Loucy (cell line): ENCODE measurements around the gene KAT7.

Experiments used
- H2AFZ ChIP-seq: fragments of 200-600 bp; sonication (generic); 2 replicates; pipeline ENCODE4 v1.6.0; 2016; ENCODE audit warnings: antibody characterized with exemption, mild to moderate bottlenecking, low read length, moderate library complexity
- H3F3A ChIP-seq: fragments of 200-600 bp; 2 replicates; pipeline ENCODE4 v1.6.0; 2016; ENCODE audit warnings: antibody characterized with exemption, low read depth, mild to moderate bottlenecking
- H3K27me3 ChIP-seq: fragments of 200-600 bp; sonication (generic); 2 replicates; pipeline ENCODE4 v1.6.1; 2014; ENCODE audit warnings: low read length, mild to moderate bottlenecking; ENCODE audit not compliant: insufficient read depth, poor library complexity, severe bottlenecking
- H3K36me3 ChIP-seq: fragments of 200-600 bp; sonication (generic); 2 replicates; pipeline ENCODE4 v1.6.1; 2016; ENCODE audit warnings: low read length; ENCODE audit not compliant: insufficient read depth
- H3K4me1 ChIP-seq: fragments of 200-600 bp; sonication (generic); 2 replicates; pipeline ENCODE4 v1.5.1; 2014; ENCODE audit warnings: low read length, mild to moderate bottlenecking; ENCODE audit not compliant: insufficient read depth, poor library complexity, severe bottlenecking
- H3K4me2 ChIP-seq: fragments of 200-600 bp; sonication (generic); 2 replicates; pipeline ENCODE4 v1.6.0; 2014; ENCODE audit warnings: antibody characterized with exemption, low read length, low read depth, mild to moderate bottlenecking; ENCODE audit not compliant: poor library complexity, severe bottlenecking
- H3K4me3 ChIP-seq: fragments of 200-600 bp; sonication (generic); 2 replicates; pipeline ENCODE4 v1.5.1; 2014; ENCODE audit warnings: low read length, mild to moderate bottlenecking, mixed read lengths; ENCODE audit not compliant: poor library complexity, severe bottlenecking
- H3K79me2 ChIP-seq: fragments of 200-600 bp; sonication (generic); 2 replicates; pipeline ENCODE4 v1.6.1; 2014; ENCODE audit warnings: low read length; ENCODE audit not compliant: insufficient read depth
- H3K9ac ChIP-seq: fragments of 200-600 bp; sonication (generic); 2 replicates; pipeline ENCODE4 v1.6.0; 2014; ENCODE audit warnings: mild to moderate bottlenecking, low read depth, low read length, moderate library complexity; ENCODE audit not compliant: poor library complexity, severe bottlenecking
- H3K9me2 ChIP-seq: fragments of 200-600 bp; sonication (generic); replicated peaks from 2 replicates; pipeline ENCODE4 v1.6.1; 2016; ENCODE audit warnings: low read depth, low read length, mixed read lengths
- H3K9me3 ChIP-seq: fragments of 200-600 bp; sonication (generic); 2 replicates; pipeline ENCODE4 v1.6.1; 2014; ENCODE audit warnings: mild to moderate bottlenecking, antibody characterized with exemption, low read length, low read depth; ENCODE audit not compliant: insufficient read depth
- H4K20me1 ChIP-seq: fragments of 200-600 bp; sonication (generic); 2 replicates; pipeline ENCODE4 v1.6.0; 2014; ENCODE audit warnings: antibody characterized with exemption, low read length, mild to moderate bottlenecking; ENCODE audit not compliant: insufficient read depth, poor library complexity, severe bottlenecking
- EZH2phosphoT487 ChIP-seq: fragments of 200-600 bp; IDR thresholded peaks from 2 replicates; pipeline ENCODE4 v1.6.1; 2018; ENCODE audit warnings: antibody characterized with exemption, mild to moderate bottlenecking, moderate library complexity, borderline replicate concordance
- TF ChIP-seq, protein P1 (sequence below): fragments of 200-600 bp; sonication (generic); conservative IDR thresholded peaks from 2 replicates; pipeline ENCODE4 v1.5.1; 2014; ENCODE audit warnings: mild to moderate bottlenecking, antibody characterized with exemption, low read length

The KAT7 gene

DNA sequence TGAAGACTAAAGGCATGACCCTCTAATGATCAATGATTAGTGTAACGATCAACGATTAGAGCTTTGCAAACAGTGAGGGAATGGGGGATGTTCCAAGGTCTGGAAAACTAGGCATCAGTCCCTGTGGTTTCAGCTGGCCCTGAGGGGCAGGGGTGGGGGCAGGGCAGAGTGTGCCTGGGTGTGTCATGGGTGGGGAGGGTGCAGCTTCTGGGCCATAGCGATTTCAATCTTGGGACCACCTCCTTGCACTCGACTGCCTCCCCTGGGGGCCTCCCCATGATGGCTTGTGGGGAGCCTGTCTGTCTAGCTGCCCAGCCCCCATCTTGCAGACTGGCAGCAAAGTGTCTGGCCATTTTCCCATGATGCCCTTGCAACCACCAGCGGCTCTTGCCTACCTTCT is 51.0 kb downstream of the KAT7 start:
- H2AFZ ChIP-seq, result no peak overlapping the region
- peaks cover 53% of the 10 kb centered on the region for H3K4me1 ChIP-seq
- no peaks in the 10 kb centered on the region for H4K20me1 ChIP-seq
- peak overlapping the region; percentile 17 for H3K4me2 ChIP-seq
- H3K79me2 ChIP-seq, result no peaks in the 10 kb centered on the region; the same call in 1 of the 2 replicates
- no peaks in the 10 kb centered on the region for H3K9me3 ChIP-seq
- H3K9me2 ChIP-seq, result no peaks in the 10 kb centered on the region
- TF ChIP-seq EZH2phosphoT487, result no peak
- TF ChIP-seq, protein P1, sequence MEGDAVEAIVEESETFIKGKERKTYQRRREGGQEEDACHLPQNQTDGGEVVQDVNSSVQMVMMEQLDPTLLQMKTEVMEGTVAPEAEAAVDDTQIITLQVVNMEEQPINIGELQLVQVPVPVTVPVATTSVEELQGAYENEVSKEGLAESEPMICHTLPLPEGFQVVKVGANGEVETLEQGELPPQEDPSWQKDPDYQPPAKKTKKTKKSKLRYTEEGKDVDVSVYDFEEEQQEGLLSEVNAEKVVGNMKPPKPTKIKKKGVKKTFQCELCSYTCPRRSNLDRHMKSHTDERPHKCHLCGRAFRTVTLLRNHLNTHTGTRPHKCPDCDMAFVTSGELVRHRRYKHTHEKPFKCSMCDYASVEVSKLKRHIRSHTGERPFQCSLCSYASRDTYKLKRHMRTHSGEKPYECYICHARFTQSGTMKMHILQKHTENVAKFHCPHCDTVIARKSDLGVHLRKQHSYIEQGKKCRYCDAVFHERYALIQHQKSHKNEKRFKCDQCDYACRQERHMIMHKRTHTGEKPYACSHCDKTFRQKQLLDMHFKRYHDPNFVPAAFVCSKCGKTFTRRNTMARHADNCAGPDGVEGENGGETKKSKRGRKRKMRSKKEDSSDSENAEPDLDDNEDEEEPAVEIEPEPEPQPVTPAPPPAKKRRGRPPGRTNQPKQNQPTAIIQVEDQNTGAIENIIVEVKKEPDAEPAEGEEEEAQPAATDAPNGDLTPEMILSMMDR, result no peak
- H3K9ac ChIP-seq, result peak overlapping the region; percentile 20
- no peak overlapping the region for H3K4me3 ChIP-seq
- no peaks in the 10 kb centered on the region for H3F3A ChIP-seq
- peaks cover 3% of the 10 kb centered on the region; the same call in 1 of the 2 replicates for H3K36me3 ChIP-seq
- H3K27me3 ChIP-seq, result no peaks in the 10 kb centered on the region

DNA sequence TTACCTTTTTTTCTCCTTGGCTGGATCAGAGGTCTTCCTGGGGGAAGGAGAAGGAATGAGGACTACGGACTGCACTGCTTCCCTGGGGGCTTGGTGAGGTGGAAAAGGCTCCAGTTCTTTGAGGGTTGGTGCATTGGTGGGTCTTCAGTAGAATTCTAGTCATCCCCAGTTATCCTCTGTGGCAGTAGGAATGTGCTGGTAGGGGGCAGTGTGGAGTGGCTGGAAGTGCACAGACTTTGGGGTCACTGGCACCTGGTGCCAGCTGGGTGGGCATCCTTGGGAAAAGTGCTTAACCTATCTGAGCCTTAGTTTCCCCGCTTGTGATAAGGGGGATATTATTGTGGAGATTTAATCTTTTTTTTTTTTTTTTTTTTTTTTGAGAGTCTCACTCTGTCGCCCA is 53.1 kb downstream of the KAT7 start:
- no peaks in the 10 kb centered on the region for H4K20me1 ChIP-seq
- H3K4me3 ChIP-seq, result no peak overlapping the region
- H3F3A ChIP-seq, result no peaks in the 10 kb centered on the region
- peaks cover 41% of the 10 kb centered on the region for H3K4me1 ChIP-seq
- H3K36me3 ChIP-seq, result no peaks in the 10 kb centered on the region
- TF ChIP-seq EZH2phosphoT487, result no peak
- TF ChIP-seq, protein P1, result peak; percentile 48
- no peak overlapping the region for H3K9ac ChIP-seq
- H2AFZ ChIP-seq, result no peak overlapping the region
- no peak overlapping the region for H3K4me2 ChIP-seq
- no peaks in the 10 kb centered on the region for H3K79me2 ChIP-seq
- H3K9me2 ChIP-seq, result no peaks in the 10 kb centered on the region
- H3K9me3 ChIP-seq, result no peaks in the 10 kb centered on the region
- H3K27me3 ChIP-seq, result no peaks in the 10 kb centered on the region

DNA sequence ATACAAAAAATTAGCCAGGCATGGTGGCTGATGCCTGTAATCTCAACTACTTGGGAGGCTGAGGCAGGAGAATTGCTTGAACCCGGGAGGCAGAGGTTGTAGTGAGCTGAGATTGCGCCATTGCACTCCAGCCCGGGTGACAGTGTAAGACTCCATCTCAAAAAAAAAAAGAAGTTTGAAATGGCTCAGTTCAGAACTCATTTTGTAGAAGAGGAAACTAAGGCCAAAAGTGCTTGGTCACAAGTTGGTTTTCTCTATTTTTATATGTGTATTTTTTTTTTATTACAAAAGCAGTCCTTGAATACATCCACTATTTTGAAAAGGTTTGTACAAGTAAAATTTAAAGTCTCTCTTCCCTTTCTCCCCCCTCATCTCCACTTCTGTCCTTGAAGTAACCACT is 53.9 kb downstream of the KAT7 start:
- H3K36me3 ChIP-seq, result no peaks in the 10 kb centered on the region
- H3K9me3 ChIP-seq, result no peaks in the 10 kb centered on the region
- H3K4me2 ChIP-seq, result no peak overlapping the region
- no peaks in the 10 kb centered on the region for H3K27me3 ChIP-seq
- no peak overlapping the region for H2AFZ ChIP-seq
- no peaks in the 10 kb centered on the region for H4K20me1 ChIP-seq
- H3K79me2 ChIP-seq, result no peaks in the 10 kb centered on the region
- H3F3A ChIP-seq, result no peaks in the 10 kb centered on the region
- TF ChIP-seq EZH2phosphoT487, result no peak
- TF ChIP-seq, protein P1, result no peak
- H3K4me3 ChIP-seq, result no peak overlapping the region
- H3K9ac ChIP-seq, result no peak overlapping the region
- H3K9me2 ChIP-seq, result no peaks in the 10 kb centered on the region
- H3K4me1 ChIP-seq, result peaks cover 34% of the 10 kb centered on the region
